H1 (cell line): ENCODE data around the gene PGAM1. TPM values are rescaled to one million over a fixed set of nuclear protein-coding genes. Genes with fewer than 3 reads are reported as not detected.

Source experiments
- CTCF ChIA-PET: fragments of 300-600 bp; sonication (Branson Sonifier 250); formaldehyde crosslinking; loops from one replicate; lab custom pipeline; 2021; ENCODE audit not compliant: partially characterized antibody; lab: Charles Lee
- POLR2A ChIA-PET: fragments of 300-600 bp; sonication (Branson Sonifier 250); formaldehyde crosslinking; loops from one replicate; lab custom pipeline; 2021; ENCODE audit warnings: inconsistent platforms; ENCODE audit not compliant: partially characterized antibody; lab: Charles Lee
- DNase-seq, 2 experiments: peaks; one replicate each; pipeline versions ENCODE4 v3.0.0 to v3.0.0-alpha.2; 2010 to 2022; ENCODE audit warnings: low spot score in 2 of 2, low read depth in 1 of 2, mixed read lengths in 1 of 2
- FAIRE-seq: peaks from 2 replicates; lab custom pipeline; 2011; peaks lifted over from hg19 to GRCh38; lab: Jason Lieb, UNC
- H2AFZ ChIP-seq: 2 replicates; pipeline ENCODE4 v1.8.1; 2012; ENCODE audit warnings: low read length, inconsistent platforms
- H2AK5ac ChIP-seq: 2 replicates; pipeline ENCODE4 v1.6.1; 2013; ENCODE audit warnings: low read depth, low read length
- H2BK120ac ChIP-seq: replicated peaks from 2 replicates; pipeline ENCODE3; 2013; ENCODE audit warnings: low read depth, low read length, inconsistent platforms
- H2BK12ac ChIP-seq: 2 replicates; pipeline ENCODE4 v1.6.1; 2013; ENCODE audit warnings: low read depth, low read length
- H2BK15ac ChIP-seq: 2 replicates; pipeline ENCODE4 v1.6.1; 2013; ENCODE audit warnings: low read length
- H2BK20ac ChIP-seq: 2 replicates; pipeline ENCODE4 v1.6.1; 2013; ENCODE audit warnings: low read length
- H2BK5ac ChIP-seq: 2 replicates; pipeline ENCODE4 v1.6.1; 2013; ENCODE audit warnings: low read depth, low read length
- H3K14ac ChIP-seq: 2 replicates; pipeline ENCODE4 v1.6.1; 2013; ENCODE audit warnings: inconsistent platforms; ENCODE audit not compliant: insufficient read length
- H3K18ac ChIP-seq: 2 replicates; pipeline ENCODE4 v1.6.1; 2013; ENCODE audit warnings: low read length; ENCODE audit errors: extremely low read depth
- H3K23ac ChIP-seq: 2 replicates; pipeline ENCODE4 v1.6.1; 2013; ENCODE audit warnings: inconsistent platforms; ENCODE audit not compliant: insufficient read length
- H3K23me2 ChIP-seq: 2 replicates; pipeline ENCODE4 v1.6.1; 2013; ENCODE audit warnings: low read depth, low read length
- H3K27ac ChIP-seq: 2 replicates; pipeline ENCODE4 v1.6.1; 2011; ENCODE audit warnings: low read depth, low read length, inconsistent platforms
- H3K27me3 ChIP-seq, 4 experiments: replicated peaks in 1 of 4; 1 replicate in 1 of 4; 2 replicates in 3 of 4; pipeline versions ENCODE4 v1.6.1 to v1.8.1; 2011 to 2013; ENCODE audit warnings: low read length in 3 of 4, mild to moderate bottlenecking in 3 of 4, inconsistent platforms in 2 of 4, mixed read lengths in 2 of 4, moderate library complexity in 1 of 4; ENCODE audit not compliant: control insufficient read depth in 3 of 4, insufficient read depth in 3 of 4; ENCODE audit errors: extremely low read depth in 1 of 4
- H3K36me3 ChIP-seq, 4 experiments: 2 replicates each; pipeline versions ENCODE4 v1.6.1 to v1.8.1; 2011 to 2013; ENCODE audit warnings: mild to moderate bottlenecking in 4 of 4, low read length in 3 of 4, moderate library complexity in 2 of 4, control low read depth in 1 of 4, inconsistent platforms in 1 of 4; ENCODE audit not compliant: insufficient read depth in 4 of 4, control insufficient read depth in 2 of 4
- H3K4ac ChIP-seq: replicated peaks from 2 replicates; pipeline ENCODE3; 2013; ENCODE audit warnings: low read length, low read depth, mixed read lengths, inconsistent platforms; ENCODE audit not compliant: insufficient read length
- H3K4me1 ChIP-seq, 4 experiments: replicated peaks in 1 of 4; 1 replicate in 1 of 4; 2 replicates in 3 of 4; pipeline versions ENCODE4 v1.6.1 to v1.8.1; 2011 to 2013; ENCODE audit warnings: low read length in 3 of 4, inconsistent platforms in 2 of 4, mixed read lengths in 1 of 4; ENCODE audit not compliant: insufficient read depth in 4 of 4, control insufficient read depth in 3 of 4
- H3K4me2 ChIP-seq, 2 experiments: 2 replicates each; pipeline versions ENCODE4 v1.6.1 to v1.8.1; 2011 to 2013; ENCODE audit warnings: low read depth in 2 of 2, low read length in 2 of 2, control low read depth in 1 of 2, inconsistent platforms in 1 of 2, mild to moderate bottlenecking in 1 of 2; ENCODE audit not compliant: insufficient read depth in 1 of 2
- H3K4me3 ChIP-seq, 4 experiments: fragments of 200-600, 300-600 bp in 1 of 4; sonication (generic), shearing (Covaris generic), sonication (Bioruptor Twin) in 1 of 4; 2 replicates each; pipeline versions ENCODE4 v1.5.1 to v1.8.1; 2011 to 2016; ENCODE audit warnings: low read length in 4 of 4, low read depth in 3 of 4, control low read depth in 2 of 4, inconsistent platforms in 2 of 4, mild to moderate bottlenecking in 2 of 4, mixed read lengths in 1 of 4, moderate library complexity in 1 of 4; ENCODE audit not compliant: insufficient read depth in 2 of 4; ENCODE audit errors: extremely low read depth in 1 of 4
- H3K56ac ChIP-seq: replicated peaks from 2 replicates; pipeline ENCODE3; 2013; ENCODE audit warnings: low read depth, mild to moderate bottlenecking, mixed read lengths, low read length, inconsistent platforms; ENCODE audit not compliant: insufficient read length
- H3K79me1 ChIP-seq: 2 replicates; pipeline ENCODE4 v1.6.1; 2013; ENCODE audit warnings: low read depth, low read length, control low read depth
- H3K79me2 ChIP-seq, 2 experiments: 2 replicates each; pipeline versions ENCODE4 v1.6.1 to v1.8.1; 2012 to 2013; ENCODE audit warnings: low read length in 2 of 2, mild to moderate bottlenecking in 2 of 2, inconsistent platforms in 1 of 2; ENCODE audit not compliant: insufficient read depth in 2 of 2, control insufficient read depth in 1 of 2
- H3K9ac ChIP-seq, 4 experiments: replicated peaks in 1 of 4; 1 replicate in 1 of 4; 2 replicates in 3 of 4; pipeline versions ENCODE4 v1.6.1 to v1.8.1; 2011 to 2013; ENCODE audit warnings: low read depth in 3 of 4, low read length in 3 of 4, control low read depth in 2 of 4, mild to moderate bottlenecking in 2 of 4, moderate library complexity in 2 of 4, inconsistent platforms in 1 of 4; ENCODE audit errors: extremely low read depth in 1 of 4
- H3K9me3 ChIP-seq, 2 experiments: 2 replicates each; pipeline versions ENCODE4 v1.6.1 to v1.8.1; 2012 to 2013; ENCODE audit warnings: mild to moderate bottlenecking in 2 of 2, moderate library complexity in 2 of 2, control low read depth in 1 of 2, inconsistent platforms in 1 of 2, low read depth in 1 of 2, low read length in 1 of 2, mixed read lengths in 1 of 2; ENCODE audit not compliant: insufficient read depth in 2 of 2
- H4K20me1 ChIP-seq, 2 experiments: replicated peaks in 1 of 2; 2 replicates each; pipeline versions ENCODE3 to v1.8.1; 2011 to 2013; ENCODE audit warnings: inconsistent platforms in 2 of 2, low read length in 2 of 2, mild to moderate bottlenecking in 1 of 2; ENCODE audit not compliant: insufficient read depth in 2 of 2, control insufficient read depth in 1 of 2
- H4K5ac ChIP-seq: 2 replicates; pipeline ENCODE4 v1.6.1; 2013; ENCODE audit warnings: low read length, low read depth, mixed read lengths, inconsistent platforms; ENCODE audit not compliant: insufficient read length
- H4K8ac ChIP-seq: 2 replicates; pipeline ENCODE4 v1.8.0; 2013; ENCODE audit warnings: mild to moderate bottlenecking, moderate library complexity, low read length, inconsistent platforms; ENCODE audit not compliant: insufficient read depth; ENCODE audit errors: extremely low read depth
- H4K91ac ChIP-seq: replicated peaks from 2 replicates; pipeline ENCODE3; 2013; ENCODE audit warnings: low read length, mixed read lengths, inconsistent platforms; ENCODE audit not compliant: insufficient read length
- NANOG ChIP-seq: IDR thresholded peaks from 2 replicates; pipeline ENCODE4 v1.6.1; 2011; ENCODE audit warnings: low read length, low read depth, mild to moderate bottlenecking, inconsistent platforms; ENCODE audit not compliant: insufficient read depth, poor library complexity, severe bottlenecking
- TBP ChIP-seq: IDR thresholded peaks from 2 replicates; pipeline ENCODE4 v1.6.1; 2011; ENCODE audit warnings: low read depth, low read length, improper control_type of control experiment
- TCF12 ChIP-seq: IDR thresholded peaks from 2 replicates; pipeline ENCODE4 v1.6.1; 2011; ENCODE audit warnings: low read depth, mild to moderate bottlenecking, low read length
- WGBS, 2 experiments: shearing (Covaris generic) in 1 of 2; methylation state at CpG; one replicate each; pipeline versions ENCODE4 v1.1.6 to v1.1.7; 2013 to 2015; ENCODE audit warnings: low lambda C conversion rate in 2 of 2, mixed read lengths in 2 of 2, inconsistent platforms in 1 of 2, low coverage in 1 of 2, missing lambda C conversion rate in 1 of 2; ENCODE audit not compliant: insufficient replicate concordance in 2 of 2, insufficient coverage in 1 of 2, insufficient read length in 1 of 2; ENCODE audit errors: extremely low coverage in 1 of 2, missing lambda C conversion rate in 1 of 2; 5-methylcytosine and 5-hydroxymethylcytosine counted together
- polyA plus RNA-seq, 7 experiments: library from polyadenylated mRNA; depleted of rRNA in 3 of 7; stranded (reverse) in 5 of 7; unstranded in 2 of 7; fragments of >200 nt in 5 of 7; fragments of 200-250 nt in 2 of 7; gene quantifications; 1 replicate in 5 of 7; 2 replicates in 1 of 7; 4 replicates in 1 of 7; pipeline versions ENCODE4 v1.2.1 to v1.2.3, GENCODE V29; 2011 to 2013; ENCODE audit warnings: missing spikeins in 2 of 7, mixed read lengths in 2 of 7
- total RNA-seq: library from RNA; stranded (reverse); fragmentation: NEBNext Ultra II Directional; extraction: Animal tissue kit (Norgen Biotek cat#: 25700); gene quantifications from 2 replicates; pipeline ENCODE4 v1.2.1, GENCODE V29; 2021
- TF ChIP-seq, protein P1 (sequence below): IDR thresholded peaks from 2 replicates; pipeline ENCODE4 v1.6.1; 2012; ENCODE audit warnings: low read length, inconsistent platforms

The PGAM1 gene
- total and polyA plus RNA-seq, 2 of the 8 experiments (the other 6 are each of a cell fraction or from before 2014, with no cell fraction given): 791 to 799 TPM

DNA sequence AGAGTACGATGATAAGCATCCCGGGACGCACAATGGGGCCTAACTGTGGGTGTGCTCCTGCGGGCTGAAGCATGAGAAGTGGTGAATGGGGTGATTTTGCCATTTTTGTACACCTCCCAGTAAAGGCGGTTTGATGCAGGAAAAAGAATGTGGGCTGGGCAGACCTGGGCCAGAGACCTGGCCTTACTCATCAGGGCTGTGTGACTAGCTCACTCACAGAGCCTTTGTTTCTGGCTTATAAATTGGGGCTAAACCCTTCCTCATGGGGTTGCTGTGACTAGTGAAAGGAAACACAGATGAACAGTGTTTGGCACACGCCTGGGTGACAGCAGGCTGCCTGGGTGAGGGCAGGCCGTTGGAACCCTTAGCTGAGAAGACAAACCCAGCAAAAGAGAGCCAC is 42.8 kb upstream of the PGAM1 start:
- Histone ChIP-seq H3K9ac (no peak overlapping the region), H3K18ac (no peak overlapping the region), H3K27ac (no peak overlapping the region), H3K9me3 (no peaks in the 10 kb centered on the region), H3K23ac (no peak overlapping the region), H4K5ac (no peak overlapping the region), H2AFZ (no peak overlapping the region), H3K4ac (no peak overlapping the region), H3K79me1 (no peaks in the 10 kb centered on the region), H2AK5ac (no peak overlapping the region), H4K20me1 (peaks cover 0 to 5% of the 10 kb centered on the region in 2 experiments), H2BK15ac (no peak overlapping the region), H2BK20ac (no peak overlapping the region), H4K8ac (no peak overlapping the region), H3K79me2 (no peaks in the 10 kb centered on the region), H3K4me3 (no peak overlapping the region), H2BK5ac (no peak overlapping the region), H3K4me1 (no peaks in the 10 kb centered on the region), H2BK12ac (no peak overlapping the region), H3K27me3 (no peaks in the 10 kb centered on the region), H3K14ac (no peak overlapping the region), H2BK120ac (no peak overlapping the region), H3K4me2 (no peak overlapping the region), H3K23me2 (no peaks in the 10 kb centered on the region), H4K91ac (no peak overlapping the region), H3K36me3 (peaks cover 2 to 50% (median 35%) of the 10 kb centered on the region in 4 experiments; a peak in 7 of 8 replicates), H3K56ac (no peak overlapping the region)
- WGBS, 2 experiments: 90% methylated on average over 7 of the region's 7 CpGs; no CpG with 5 or more reads in 1 of the 2 experiments
- DNase-seq: no peak
- CTCF ChIA-PET: interaction anchor here (0.6 to 1.6 kb wide), 5 partner anchors 11 to 302 kb away, joined by 3 to 4 read pairs (median 3); no protein-coding TSS in a partner anchor
- POLR2A ChIA-PET: interaction anchor here (0.7 to 3.3 kb wide), 3 partner anchors 11 to 44 kb away, joined by 3 to 10 read pairs (median 3); partner anchors contain the start of gene RRP12
- FAIRE-seq: no peak
- TF ChIP-seq TCF12 (no peak), NANOG (no peak), TBP (no peak)
- TF ChIP-seq, protein P1, sequence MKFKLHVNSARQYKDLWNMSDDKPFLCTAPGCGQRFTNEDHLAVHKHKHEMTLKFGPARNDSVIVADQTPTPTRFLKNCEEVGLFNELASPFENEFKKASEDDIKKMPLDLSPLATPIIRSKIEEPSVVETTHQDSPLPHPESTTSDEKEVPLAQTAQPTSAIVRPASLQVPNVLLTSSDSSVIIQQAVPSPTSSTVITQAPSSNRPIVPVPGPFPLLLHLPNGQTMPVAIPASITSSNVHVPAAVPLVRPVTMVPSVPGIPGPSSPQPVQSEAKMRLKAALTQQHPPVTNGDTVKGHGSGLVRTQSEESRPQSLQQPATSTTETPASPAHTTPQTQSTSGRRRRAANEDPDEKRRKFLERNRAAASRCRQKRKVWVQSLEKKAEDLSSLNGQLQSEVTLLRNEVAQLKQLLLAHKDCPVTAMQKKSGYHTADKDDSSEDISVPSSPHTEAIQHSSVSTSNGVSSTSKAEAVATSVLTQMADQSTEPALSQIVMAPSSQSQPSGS: no peak
